HCT116 (cell line): Measurements from ENCODE around the gene ADARB2. TPM values are rescaled to one million over a fixed set of nuclear protein-coding genes. Genes with fewer than 3 reads are reported as not detected.

ENCODE experiments used
- ATAC-seq: fragments of 200-7000 bp; cut with Tn5 transposase; 2 replicates; pipeline ENCODE4 v1.9.1; 2020; ENCODE audit warnings: mild to moderate bottlenecking, moderate library complexity
- BruUV-seq: library from RNA; stranded (reverse); fragments of 400-500 nt; replicated peaks from 2 replicates; lab custom pipeline; 2021; lab: Mats Ljungman, UMichigan
- CTCF ChIA-PET: fragments of 300-600 bp; sonication (Branson Sonifier 250); formaldehyde crosslinking; loops from one replicate; lab custom pipeline; 2021; ENCODE audit warnings: antibody characterized with exemption; lab: Charles Lee
- POLR2A ChIA-PET: fragments of 300-600, 350-600 bp; sonication (Branson Sonifier 250); formaldehyde crosslinking; loops from one replicate; lab custom pipeline; 2021; ENCODE audit warnings: antibody characterized with exemption; lab: Charles Lee
- RAD21 ChIA-PET, 2 experiments: fragments of 300-600 bp; sonication (Branson Sonifier 250); formaldehyde crosslinking; loops; one replicate each; lab custom pipeline; 2023; ENCODE audit warnings: low total read pairs in 2 of 2; ENCODE audit not compliant: uncharacterized antibody in 2 of 2, unreplicated experiment in 2 of 2, low non-redundant PET in 1 of 2; lab: Charles Lee
- DNase-seq: peaks from one replicate; pipeline ENCODE4 v3.0.0-alpha.2; 2010; ENCODE audit warnings: low read depth, low spot score
- H2AFZ ChIP-seq: fragments of 200-600 bp; shearing (Covaris generic), sonication (generic); 2 replicates; pipeline ENCODE4 v1.6.1; 2017; ENCODE audit warnings: low read depth, mixed run types, mixed read lengths, antibody characterized with exemption, low read length; ENCODE audit not compliant: poor library complexity, severe bottlenecking
- H3K27ac ChIP-seq: 2 replicates; pipeline ENCODE4 v1.5.1; 2012; ENCODE audit warnings: low read depth, low read length
- H3K27me3 ChIP-seq: fragments of 200-600 bp; sonication (generic); 2 replicates; pipeline ENCODE4 v1.6.1; 2016; ENCODE audit warnings: mixed run types, low read length, mixed read lengths; ENCODE audit not compliant: insufficient read depth
- H3K36me3 ChIP-seq, 2 experiments: fragments of 200-500 bp in 1 of 2; fragments of 200-600 bp in 1 of 2; sonication (Bioruptor generic) in 1 of 2; sonication (generic) in 1 of 2; 2 replicates each; pipeline versions ENCODE4 v1.5.1 to v1.6.1; 2014 to 2016; ENCODE audit warnings: low read length in 2 of 2, inconsistent platforms in 1 of 2, mixed read lengths in 1 of 2, mixed run types in 1 of 2; ENCODE audit not compliant: insufficient read depth in 2 of 2, control insufficient read depth in 1 of 2
- H3K4me1 ChIP-seq, 2 experiments: fragments of 200-600 bp in 1 of 2; sonication (generic) in 1 of 2; 2 replicates each; pipeline versions ENCODE4 v1.5.1 to v1.6.1; 2012 to 2017; ENCODE audit warnings: low read length in 2 of 2, inconsistent platforms in 1 of 2, mild to moderate bottlenecking in 1 of 2, mixed read lengths in 1 of 2, mixed run types in 1 of 2, moderate library complexity in 1 of 2; ENCODE audit not compliant: insufficient read depth in 2 of 2, control insufficient read depth in 1 of 2
- H3K4me2 ChIP-seq: fragments of 200-600 bp; sonication (generic); 2 replicates; pipeline ENCODE4 v1.6.1; 2017; ENCODE audit warnings: mixed run types, low read length, mixed read lengths
- H3K4me3 ChIP-seq, 2 experiments: fragments of 200-600 bp in 1 of 2; sonication (generic) in 1 of 2; replicated peaks in 1 of 2; 2 replicates each; pipeline ENCODE4 v1.5.1; 2011 to 2016; ENCODE audit warnings: low read length in 2 of 2, control low read depth in 1 of 2, low read depth in 1 of 2, mild to moderate bottlenecking in 1 of 2, mixed read lengths in 1 of 2, mixed run types in 1 of 2
- H3K79me2 ChIP-seq: fragments of 200-600 bp; sonication (generic); 2 replicates; pipeline ENCODE4 v1.6.1; 2017; ENCODE audit warnings: mild to moderate bottlenecking, mixed run types, low read length, moderate library complexity, mixed read lengths; ENCODE audit not compliant: insufficient read depth
- H3K9ac ChIP-seq: fragments of 200-600 bp; sonication (generic); 2 replicates; pipeline ENCODE4 v1.6.1; 2016; ENCODE audit warnings: low read length, mixed read lengths
- H3K9me2 ChIP-seq: fragments of 200-600 bp; sonication (generic), shearing (Covaris generic); 2 replicates; pipeline ENCODE4 v1.6.1; 2017; ENCODE audit warnings: mixed run types, mild to moderate bottlenecking, moderate library complexity; ENCODE audit not compliant: insufficient read depth
- H3K9me3 ChIP-seq, 2 experiments: fragments of 200-500 bp in 1 of 2; fragments of 200-600 bp in 1 of 2; sonication (Bioruptor generic) in 1 of 2; sonication (generic) in 1 of 2; 2 replicates each; pipeline ENCODE4 v1.6.1; 2014 to 2017; ENCODE audit warnings: low read length in 2 of 2, mixed read lengths in 2 of 2, inconsistent platforms in 1 of 2, low read depth in 1 of 2, mild to moderate bottlenecking in 1 of 2, mixed run types in 1 of 2, moderate library complexity in 1 of 2; ENCODE audit not compliant: control insufficient read depth in 1 of 2, insufficient read depth in 1 of 2
- H4K20me1 ChIP-seq: fragments of 200-600 bp; sonication (generic), shearing (Covaris generic); 2 replicates; pipeline ENCODE4 v1.6.1; 2017; ENCODE audit warnings: mixed run types, mild to moderate bottlenecking, moderate library complexity; ENCODE audit not compliant: insufficient read depth
- CTCF ChIP-seq, 3 experiments: fragments of 200-600 bp in 1 of 3; sonication (generic) in 1 of 3; IDR thresholded peaks in 2 of 3; conservative IDR thresholded peaks in 1 of 3; 2 replicates each; pipeline ENCODE4 v1.5.1; 2012 to 2017; ENCODE audit warnings: low read depth in 2 of 3, low read length in 2 of 3, antibody characterized with exemption in 1 of 3, borderline replicate concordance in 1 of 3, control low read depth in 1 of 3, mild to moderate bottlenecking in 1 of 3, mixed read lengths in 1 of 3, mixed run types in 1 of 3, moderate library complexity in 1 of 3; ENCODE audit not compliant: insufficient read depth in 1 of 3
- EGR1 ChIP-seq: IDR thresholded peaks from 2 replicates; pipeline ENCODE4 v1.6.1; 2012; ENCODE audit warnings: low read depth
- EZH2 ChIP-seq: fragments of 200-600 bp; sonication (generic); IDR thresholded peaks from 2 replicates; pipeline ENCODE4 v1.6.1; 2017; ENCODE audit warnings: antibody characterized with exemption, mixed run types
- EZH2phosphoT487 ChIP-seq: fragments of 200-600 bp; IDR thresholded peaks from 2 replicates; pipeline ENCODE4 v1.6.1; 2018; ENCODE audit warnings: antibody characterized with exemption, borderline replicate concordance
- FOSL1 ChIP-seq: IDR thresholded peaks from 2 replicates; pipeline ENCODE4 v1.6.1; 2012; ENCODE audit warnings: low read depth
- JUND ChIP-seq: IDR thresholded peaks from 2 replicates; pipeline ENCODE4 v1.6.1; 2012
- POLR2A ChIP-seq: IDR thresholded peaks from 2 replicates; pipeline ENCODE4 v1.7.0; 2011; ENCODE audit warnings: borderline replicate concordance; ENCODE audit not compliant: insufficient read depth, insufficient read length; ENCODE audit errors: extremely low read depth
- POLR2AphosphoS5 ChIP-seq: IDR thresholded peaks from 2 replicates; pipeline ENCODE4 v1.6.1; 2011; ENCODE audit warnings: mild to moderate bottlenecking, low read depth, low read length, moderate library complexity
- RAD21 ChIP-seq: IDR thresholded peaks from 2 replicates; pipeline ENCODE4 v1.6.1; 2012; ENCODE audit warnings: low read depth, mild to moderate bottlenecking
- REST ChIP-seq: IDR thresholded peaks from 2 replicates; pipeline ENCODE4 v1.6.1; 2012; ENCODE audit warnings: low read depth
- SIN3A ChIP-seq: IDR thresholded peaks from 2 replicates; pipeline ENCODE4 v1.6.1; 2012; ENCODE audit warnings: low read depth
- SRF ChIP-seq: IDR thresholded peaks from 2 replicates; pipeline ENCODE4 v1.6.1; 2012; ENCODE audit warnings: low read depth
- YY1 ChIP-seq: IDR thresholded peaks from 2 replicates; pipeline ENCODE4 v1.6.1; 2011; ENCODE audit warnings: low read length, low read depth, moderate library complexity, mild to moderate bottlenecking; ENCODE audit not compliant: insufficient replicate concordance; ENCODE audit errors: extremely low read depth
- ZBTB33 ChIP-seq: IDR thresholded peaks from 2 replicates; pipeline ENCODE4 v1.6.1; 2011; ENCODE audit warnings: mild to moderate bottlenecking, low read length, moderate library complexity; ENCODE audit not compliant: insufficient replicate concordance; ENCODE audit errors: extremely low read depth
- ZFX ChIP-seq: fragments of 450-650 bp; IDR thresholded peaks from 2 replicates; pipeline ENCODE4 v1.6.1; 2017
- ZNF274 ChIP-seq: fragments of 200-500 bp; sonication (Bioruptor generic); IDR thresholded peaks from 2 replicates; pipeline ENCODE4 v1.6.1; 2014; ENCODE audit warnings: mild to moderate bottlenecking, low read depth, low read length, inconsistent platforms
- intact Hi-C: fragments of 100-400 bp; cut with micrococcal nuclease; formaldehyde crosslinking; loops from 2 replicates; pipeline ENCODE4 v1.10.0; 2022
- total RNA-seq: library from RNA; stranded (reverse); gene quantifications from one replicate; pipeline ENCODE4 v1.2.1, GENCODE V29; 2021; ENCODE audit not compliant: unreplicated experiment

ADARB2 gene
- total RNA-seq, 1 experiment from 2014 or later = not detected

GRCh38 chr10:1370298-1370697 lies 367.0 kb downstream of the ADARB2 start:
- Histone ChIP-seq H3K4me1 (no peaks in the 10 kb centered on the region), H4K20me1 (no peaks in the 10 kb centered on the region), H3K9ac (no peak overlapping the region), H3K9me3 (no peaks in the 10 kb centered on the region), H2AFZ (no peak overlapping the region), H3K79me2 (no peaks in the 10 kb centered on the region), H3K4me2 (no peak overlapping the region), H3K36me3 (no peaks in the 10 kb centered on the region), H3K9me2 (no peaks in the 10 kb centered on the region), H3K27me3 (peaks cover 16% of the 10 kb centered on the region; the same call in 1 of the 2 replicates), H3K27ac (no peak overlapping the region), H3K4me3 (no peak overlapping the region)
- intact Hi-C loops = no loop called here
- no TSS peak for BruUV-seq
- TF ChIP-seq YY1 (no peak), SIN3A (no peak), FOSL1 (no peak), JUND (no peak), REST (no peak), ZFX (no peak), ZNF274 (no peak), CTCF (IDR thresholded peaks at IDR 0.05 in 2 of 3, conservative IDR thresholded peaks at IDR 0.05 in 1 of 3; ENCODE audit: borderline replicate concordance in 1 of 3, insufficient read depth in 1 of 3, low read depth in 2 of 3, low read length in 2 of 3) (no peak), EZH2phosphoT487 (no peak), EGR1 (no peak), EZH2 (no peak), POLR2AphosphoS5 (no peak), SRF (no peak), POLR2A (no peak), ZBTB33 (no peak), RAD21 (no peak)
- RAD21 ChIA-PET = no interaction called here
- ATAC-seq (no peak), DNase-seq (no peak)
- POLR2A ChIA-PET = no interaction called here
- CTCF ChIA-PET = interaction anchor here (1.4 kb wide), 1 partner anchor 22 kb away, joined by 3 read pairs; no protein-coding TSS in a partner anchor
